ENCODE data around the gene CACNA1G.

The CACNA1G gene

GRCh38 chr17:50548831-50549230 is 11.7 kb upstream of the CACNA1G start:
- DNase-seq (ENCODE audit: low spot score) = no peak

GRCh38 chr17:50549256-50549941 is 11.1 kb upstream of the CACNA1G start:
- DNase-seq (ENCODE audit: low spot score) = no peak

- no peak for DNase-seq (ENCODE audit: low spot score)
These were observed 10.5 kb upstream of the CACNA1G start for GRCh38 chr17:50549969-50550368.

GRCh38 chr17:50550661-50551432 is 9.7 kb upstream of the CACNA1G start:
- no peak for DNase-seq (ENCODE audit: low spot score)

- no peak for DNase-seq (ENCODE audit: low spot score)
These were observed 9.1 kb upstream of the CACNA1G start for GRCh38 chr17:50551433-50551815.

- DNase-seq (ENCODE audit: low spot score) = no peak
These were observed 8.6 kb upstream of the CACNA1G start for GRCh38 chr17:50551884-50552283.

GRCh38 chr17:50554201-50554600 is 6.3 kb upstream of the CACNA1G start:
- no peak for DNase-seq (ENCODE audit: low spot score)

GRCh38 chr17:50556803-50557202 is 3.7 kb upstream of the CACNA1G start:
- DNase-seq (ENCODE audit: low spot score) = no peak

- no peak for DNase-seq (ENCODE audit: low spot score)
These were observed 2.9 kb upstream of the CACNA1G start for GRCh38 chr17:50557630-50558029.

- DNase-seq (ENCODE audit: low spot score) = no peak
These were observed 2.4 kb upstream of the CACNA1G start for GRCh38 chr17:50558091-50558490.

- DNase-seq (ENCODE audit: low spot score) = no peak
These were observed 2.0 kb upstream of the CACNA1G start for GRCh38 chr17:50558581-50558940.

- DNase-seq (ENCODE audit: low spot score) = no peak
These were observed 1.4 kb upstream of the CACNA1G start for GRCh38 chr17:50558941-50559614.

GRCh38 chr17:50559674-50560184 is 786 bp upstream of the CACNA1G start:
- DNase-seq (ENCODE audit: low spot score) = peak; percentile 19

- no peak for DNase-seq (ENCODE audit: low spot score)
These were observed 623 bp downstream of the CACNA1G start for GRCh38 chr17:50560931-50561745.

- no peak for DNase-seq (ENCODE audit: low spot score)
These were observed 1.2 kb downstream of the CACNA1G start for GRCh38 chr17:50561746-50562141.

GRCh38 chr17:50562242-50563091 is 2.0 kb downstream of the CACNA1G start:
- no peak for DNase-seq (ENCODE audit: low spot score)

GRCh38 chr17:50563092-50563511 is 2.6 kb downstream of the CACNA1G start:
- DNase-seq (ENCODE audit: low spot score) = no peak

- no peak for DNase-seq (ENCODE audit: low spot score)
These were observed 4.4 kb downstream of the CACNA1G start for GRCh38 chr17:50564916-50565315.

- no peak for DNase-seq (ENCODE audit: low spot score)
These were observed 5.2 kb downstream of the CACNA1G start for GRCh38 chr17:50565402-50566350.

GRCh38 chr17:50566886-50567285 is 6.4 kb downstream of the CACNA1G start:
- DNase-seq (ENCODE audit: low spot score) = no peak

Data from activated CD4-positive, alpha-beta T cell treated with anti-CD3 and anti-CD28 coated beads, Interleukin-2, Interleukin-4, amounts not matched to agents 100 ng/mL and 50 ng/mL, durations not matched to agents 16 hours and 8 hours (primary cell).